ENCODE measurements around the gene ANK2. TPM values are rescaled to one million over a fixed set of nuclear protein-coding genes. Genes with fewer than 3 reads are reported as not detected.
A peak's percentile ranks its signal among the peaks of the same experiment; 100 is the strongest.

The ANK2 gene
- polyA plus RNA-seq, 1 experiment, result 1.3 TPM

GRCh38 chr4:113347245-113347644, 297.8 kb downstream of the ANK2 start:
- DNase-seq (ENCODE audit: low read depth, low spot score), result no peak
- ChIA-PET POLR2A (no interaction called here), CTCF (interaction anchor here (0.7 kb wide), 1 partner anchor 69 kb away, joined by 3 read pairs; no protein-coding TSS in a partner anchor)
- TF ChIP-seq CTCF (IDR thresholded peaks at IDR 0.05; ENCODE audit: low read depth, low read length), result no peak
- Histone ChIP-seq H3K27ac (ENCODE audit: low read depth, low read length) (no peak overlapping the region), H3K9me3 (ENCODE audit: control insufficient read depth, insufficient read depth, low read length) (no peaks in the 10 kb centered on the region), H3K4me3 (ENCODE audit: low read depth, low read length) (no peak overlapping the region), H3K27me3 (ENCODE audit: control insufficient read depth, insufficient read depth, low read length) (no peaks in the 10 kb centered on the region)

GRCh38 chr4:113349430-113349829, 300.0 kb downstream of the ANK2 start:
- no peak for DNase-seq (ENCODE audit: low read depth, low spot score)
- Histone ChIP-seq H3K27me3 (ENCODE audit: control insufficient read depth, insufficient read depth, low read length) (no peaks in the 10 kb centered on the region), H3K4me3 (ENCODE audit: low read depth, low read length) (no peak overlapping the region), H3K9me3 (ENCODE audit: control insufficient read depth, insufficient read depth, low read length) (no peaks in the 10 kb centered on the region), H3K27ac (ENCODE audit: low read depth, low read length) (no peak overlapping the region)
- POLR2A ChIA-PET, result no interaction called here
- CTCF ChIA-PET, result no interaction called here
- no peak for TF ChIP-seq CTCF (IDR thresholded peaks at IDR 0.05; ENCODE audit: low read depth, low read length)

GRCh38 chr4:113350576-113350975, 301.1 kb downstream of the ANK2 start:
- TF ChIP-seq CTCF (IDR thresholded peaks at IDR 0.05; ENCODE audit: low read depth, low read length), result no peak
- no peaks in the 10 kb centered on the region for H3K9me3 ChIP-seq (ENCODE audit: control insufficient read depth, insufficient read depth, low read length)
- no peaks in the 10 kb centered on the region for H3K27me3 ChIP-seq (ENCODE audit: control insufficient read depth, insufficient read depth, low read length)
- no peak overlapping the region for H3K4me3 ChIP-seq (ENCODE audit: low read depth, low read length)
- DNase-seq (ENCODE audit: low read depth, low spot score), result no peak
- POLR2A ChIA-PET, result no interaction called here
- H3K27ac ChIP-seq (ENCODE audit: low read depth, low read length), result no peak overlapping the region
- CTCF ChIA-PET, result interaction anchor here (0.6 kb wide), 1 partner anchor 1072 kb away, joined by 4 read pairs; no protein-coding TSS in a partner anchor

GRCh38 chr4:113355550-113356371, 306.3 kb downstream of the ANK2 start:
- Histone ChIP-seq H3K27me3 (ENCODE audit: control insufficient read depth, insufficient read depth, low read length) (no peaks in the 10 kb centered on the region), H3K27ac (ENCODE audit: low read depth, low read length) (peak overlapping the region; percentile 53), H3K4me3 (ENCODE audit: low read depth, low read length) (no peak overlapping the region), H3K9me3 (ENCODE audit: control insufficient read depth, insufficient read depth, low read length) (peaks cover 6% of the 10 kb centered on the region; the same call in 1 of the 2 replicates)
- DNase-seq (ENCODE audit: low read depth, low spot score), result peak; percentile 32
- ChIA-PET POLR2A (no interaction called here), CTCF (interaction anchor here (1.4 kb wide), 1 partner anchor 12 kb away, joined by 6 read pairs; no protein-coding TSS in a partner anchor)
- no peak for TF ChIP-seq CTCF (IDR thresholded peaks at IDR 0.05; ENCODE audit: low read depth, low read length)

- Histone ChIP-seq H3K9me3 (ENCODE audit: control insufficient read depth, insufficient read depth, low read length) (peaks cover 6% of the 10 kb centered on the region; the same call in 1 of the 2 replicates), H3K27me3 (ENCODE audit: control insufficient read depth, insufficient read depth, low read length) (no peaks in the 10 kb centered on the region), H3K27ac (ENCODE audit: low read depth, low read length) (no peak overlapping the region), H3K4me3 (ENCODE audit: low read depth, low read length) (no peak overlapping the region)
- ChIA-PET CTCF (interaction anchor here (1.2 to 1.4 kb wide), 2 partner anchors 11 to 427 kb away, joined by 3 to 6 read pairs; no protein-coding TSS in a partner anchor), POLR2A (no interaction called here)
- TF ChIP-seq CTCF (IDR thresholded peaks at IDR 0.05; ENCODE audit: low read depth, low read length), result no peak
- no peak for DNase-seq (ENCODE audit: low read depth, low spot score)
Observed at GRCh38 chr4:113356453-113356852, 307.0 kb downstream of the ANK2 start.

All from AG04450 (cell line).